SU-DHL-6 (cell line): Measurements from ENCODE around the gene TMED9.

Source experiments
- EZH2phosphoT487 ChIP-seq: fragments of 200-600 bp; sonication (generic), shearing (Covaris generic); conservative IDR thresholded peaks from 2 replicates; pipeline ENCODE4 v1.6.1; 2018; ENCODE audit warnings: mild to moderate bottlenecking, antibody characterized with exemption, low read length, moderate library complexity, mixed read lengths
- TF ChIP-seq, protein P1 (sequence below): fragments of 200-600 bp; sonication (generic); IDR thresholded peaks from one replicate; pipeline ENCODE4 v1.5.1; 2017; ENCODE audit warnings: antibody characterized with exemption, mild to moderate bottlenecking, low read length, moderate library complexity; ENCODE audit not compliant: insufficient read depth, poor library complexity, severe bottlenecking

DNA sequence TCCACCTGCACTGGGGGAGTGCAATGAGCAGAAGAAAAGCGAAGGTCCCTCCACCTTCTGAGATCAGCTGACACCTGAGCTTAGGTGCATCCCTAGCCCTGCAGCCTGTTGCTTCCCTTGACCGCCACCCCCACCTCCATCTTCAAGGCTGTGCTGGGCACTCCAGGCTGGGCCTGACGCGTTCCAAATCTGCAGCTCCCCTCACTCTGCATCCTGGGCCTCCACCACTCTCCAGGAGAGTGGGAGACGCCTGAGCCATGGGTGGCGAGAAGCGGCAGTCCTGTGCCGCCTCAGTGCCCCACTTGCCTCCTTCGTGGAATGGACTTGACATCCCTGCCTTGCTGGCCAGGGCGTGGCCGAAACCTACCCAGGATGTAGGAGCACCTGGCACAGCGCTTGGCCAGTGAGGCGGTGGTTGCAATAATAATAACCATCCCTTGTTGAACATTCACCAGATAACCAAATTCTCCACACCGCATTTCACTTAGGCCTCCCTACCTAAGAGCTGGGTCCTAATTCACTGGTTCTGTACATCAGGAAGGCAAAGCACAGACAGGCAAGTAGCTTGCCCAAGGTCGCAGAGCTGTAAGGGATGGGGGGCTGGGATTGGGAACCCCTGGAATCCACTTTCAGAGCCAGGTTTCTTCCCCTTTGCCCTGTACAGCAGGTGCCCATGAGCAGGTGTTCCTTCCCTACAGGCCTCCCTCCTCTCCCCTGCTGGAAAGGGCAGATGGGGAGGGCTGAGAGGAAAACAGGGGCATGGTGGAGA, 19.6 kb downstream of the TMED9 start:
- TF ChIP-seq, protein P1, sequence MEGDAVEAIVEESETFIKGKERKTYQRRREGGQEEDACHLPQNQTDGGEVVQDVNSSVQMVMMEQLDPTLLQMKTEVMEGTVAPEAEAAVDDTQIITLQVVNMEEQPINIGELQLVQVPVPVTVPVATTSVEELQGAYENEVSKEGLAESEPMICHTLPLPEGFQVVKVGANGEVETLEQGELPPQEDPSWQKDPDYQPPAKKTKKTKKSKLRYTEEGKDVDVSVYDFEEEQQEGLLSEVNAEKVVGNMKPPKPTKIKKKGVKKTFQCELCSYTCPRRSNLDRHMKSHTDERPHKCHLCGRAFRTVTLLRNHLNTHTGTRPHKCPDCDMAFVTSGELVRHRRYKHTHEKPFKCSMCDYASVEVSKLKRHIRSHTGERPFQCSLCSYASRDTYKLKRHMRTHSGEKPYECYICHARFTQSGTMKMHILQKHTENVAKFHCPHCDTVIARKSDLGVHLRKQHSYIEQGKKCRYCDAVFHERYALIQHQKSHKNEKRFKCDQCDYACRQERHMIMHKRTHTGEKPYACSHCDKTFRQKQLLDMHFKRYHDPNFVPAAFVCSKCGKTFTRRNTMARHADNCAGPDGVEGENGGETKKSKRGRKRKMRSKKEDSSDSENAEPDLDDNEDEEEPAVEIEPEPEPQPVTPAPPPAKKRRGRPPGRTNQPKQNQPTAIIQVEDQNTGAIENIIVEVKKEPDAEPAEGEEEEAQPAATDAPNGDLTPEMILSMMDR: no peak
- TF ChIP-seq EZH2phosphoT487: no peak
